Activated CD4-positive, alpha-beta memory T cell treated with anti-CD3 and anti-CD28 coated beads, Interleukin-2, amount 10 ng/mL, durations not matched to agents 7 days and 5 days (primary cell): Measurements from ENCODE around the gene DDX5. TPM values are rescaled to one million over a fixed set of nuclear protein-coding genes. Genes with fewer than 3 reads are reported as not detected.

ENCODE experiments used
- CTCF ChIA-PET: fragments of 350-600 bp; sonication (Branson Sonifier 250); formaldehyde crosslinking; loops from one replicate; lab custom pipeline; 2021; ENCODE audit warnings: antibody characterized with exemption, inconsistent platforms; lab: Charles Lee
- POLR2A ChIA-PET: fragments of 350-600 bp; sonication (Branson Sonifier 250); formaldehyde crosslinking; loops from one replicate; lab custom pipeline; 2021; ENCODE audit warnings: antibody characterized with exemption; lab: Charles Lee
- DNase-seq: peaks from one replicate; pipeline ENCODE4 v3.0.0-alpha.2; 2020
- H3K27ac Mint-ChIP-seq: one replicate; pipeline ENCODE4 v1.8.0; 2021; ENCODE audit warnings: mild to moderate bottlenecking, mixed read lengths
- H3K27me3 Mint-ChIP-seq: one replicate; pipeline ENCODE4 v1.8.0; 2021; ENCODE audit warnings: mixed read lengths
- H3K36me3 Mint-ChIP-seq: one replicate; pipeline ENCODE4 v1.8.0; 2021; ENCODE audit warnings: low read depth, mixed read lengths
- H3K4me1 Mint-ChIP-seq: one replicate; pipeline ENCODE4 v1.8.0; 2021; ENCODE audit warnings: mixed read lengths
- H3K4me3 Mint-ChIP-seq: one replicate; pipeline ENCODE4 v1.8.0; 2021; ENCODE audit warnings: mild to moderate bottlenecking, mixed read lengths
- H3K9me3 Mint-ChIP-seq: one replicate; pipeline ENCODE4 v1.8.0; 2021; ENCODE audit warnings: mixed read lengths
- total RNA-seq, 2 experiments: library from RNA; stranded (reverse); gene quantifications; one replicate each; pipeline ENCODE4 v1.2.3, GENCODE V29; 2021

DDX5 gene
- 100 to 1,000 TPM; 713 to 732 TPM for total RNA-seq

DNA sequence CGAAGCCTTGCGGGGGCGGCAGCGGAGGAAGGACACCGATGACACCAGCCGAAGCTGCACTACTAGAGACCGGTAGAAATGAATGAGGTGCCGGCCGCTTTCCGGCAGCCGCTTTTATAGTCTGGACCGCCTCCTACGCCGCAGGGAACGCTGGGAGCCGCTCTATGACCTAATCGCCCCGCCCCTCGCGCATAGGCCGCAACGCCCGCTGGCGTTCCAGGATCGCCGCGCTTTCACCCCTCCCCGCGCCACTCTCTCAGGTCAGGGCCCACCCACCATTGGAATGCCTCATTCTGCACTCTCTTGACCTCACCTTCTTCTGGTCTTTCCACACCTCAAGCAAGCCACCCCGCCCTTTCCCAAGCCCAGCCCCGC is at the start of gene DDX5:
TSS of gene DDX5 (minus strand) at position 89 of the 375 bp plus-strand sequence. CDS start 170 bp downstream, outside the sequence.
- POLR2A ChIA-PET = interaction anchor here (0.6 to 6.9 kb wide), 44 partner anchors 11 to 807 kb away, joined by 3 to 387 read pairs (median 4); partner anchors contain the start of genes CCDC47, DDX42, ERN1 and POLG2
- H3K27ac Mint-ChIP-seq = peak within 1 kb of the TSS; percentile 100

DNA sequence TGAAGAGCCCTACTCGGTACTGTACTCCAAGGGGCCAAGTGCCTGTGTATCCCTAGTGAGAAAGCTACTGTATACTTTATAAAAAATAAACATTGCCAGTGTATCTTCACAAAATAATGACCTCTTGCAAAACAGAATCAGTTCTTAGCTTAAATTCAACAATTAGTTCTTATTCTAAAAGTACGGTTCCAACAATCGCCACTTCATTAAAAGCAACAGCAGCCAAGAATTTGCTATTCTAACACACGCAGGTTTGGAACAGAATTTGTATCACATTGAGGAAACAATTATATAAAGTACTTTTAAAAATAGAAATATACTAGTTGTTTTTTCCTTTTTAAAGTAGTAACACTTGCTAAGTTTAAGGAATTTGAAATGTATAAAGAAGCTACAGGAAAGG is 49.2 kb upstream of the DDX5 start:
- POLR2A ChIA-PET = no interaction called here
- CTCF ChIA-PET = interaction anchor here (0.7 kb wide), 1 partner anchor 20 kb away, joined by 3 read pairs; no protein-coding TSS in a partner anchor

More for the DNA sequence above, at the start of gene DDX5:
- DNase-seq = peak; percentile 98
- Mint-ChIP-seq H3K27me3 (no peaks in the 10 kb centered on the region), H3K4me3 (peak within 1 kb of the TSS; percentile 99), H3K36me3 (peaks cover 82% of the 10 kb centered on the region), H3K9me3 (no peaks in the 10 kb centered on the region), H3K4me1 (peaks cover 60% of the 10 kb centered on the region)
- CTCF ChIA-PET = interaction anchor here (0.7 to 5.4 kb wide), 8 partner anchors 9 to 143 kb away, joined by 3 to 52 read pairs (median 6); partner anchors contain the start of gene POLG2

DNA sequence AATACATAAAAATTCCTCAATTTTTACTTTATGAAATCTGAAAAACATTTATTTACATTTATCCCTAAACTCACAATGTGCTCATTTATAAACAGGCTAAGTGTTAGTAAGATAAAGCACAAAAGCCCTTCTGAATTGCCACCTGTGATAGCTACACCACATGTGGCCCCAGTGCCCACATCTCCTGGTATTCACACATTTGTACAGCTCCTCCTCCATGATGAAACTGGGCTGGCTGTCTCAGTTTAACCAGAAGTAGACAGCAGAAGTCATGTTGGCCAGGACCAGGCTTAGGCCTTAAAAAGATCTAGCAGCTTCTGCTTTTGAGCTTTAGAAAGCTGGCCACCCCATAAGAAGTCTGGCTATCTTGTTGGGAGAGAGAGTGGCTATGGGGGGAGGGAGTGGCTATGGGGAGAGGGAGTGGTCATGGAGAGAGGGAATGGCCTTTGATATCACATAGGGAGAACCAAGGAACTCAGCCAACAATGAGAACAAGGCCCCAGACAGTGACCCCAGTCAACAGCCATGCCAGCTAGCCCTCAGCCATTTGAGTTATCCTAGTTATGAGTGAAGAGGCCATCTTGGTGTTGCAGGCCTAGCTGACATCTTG is 48.0 kb upstream of the DDX5 start:
- ChIA-PET POLR2A (no interaction called here), CTCF (no interaction called here)
- Mint-ChIP-seq H3K27me3 (no peaks in the 10 kb centered on the region), H3K4me1 (no peaks in the 10 kb centered on the region), H3K27ac (no peak overlapping the region), H3K9me3 (no peaks in the 10 kb centered on the region), H3K4me3 (no peak overlapping the region), H3K36me3 (peaks cover 14% of the 10 kb centered on the region)
- DNase-seq = no peak

More for the DNA sequence above, 49.2 kb upstream of the DDX5 start:
- H3K27ac Mint-ChIP-seq = no peak overlapping the region
- DNase-seq = no peak
- no peaks in the 10 kb centered on the region for H3K4me1 Mint-ChIP-seq
- H3K27me3 Mint-ChIP-seq = no peaks in the 10 kb centered on the region
- H3K36me3 Mint-ChIP-seq = peaks cover 14% of the 10 kb centered on the region
- H3K9me3 Mint-ChIP-seq = no peaks in the 10 kb centered on the region
- H3K4me3 Mint-ChIP-seq = no peak overlapping the region

DNA sequence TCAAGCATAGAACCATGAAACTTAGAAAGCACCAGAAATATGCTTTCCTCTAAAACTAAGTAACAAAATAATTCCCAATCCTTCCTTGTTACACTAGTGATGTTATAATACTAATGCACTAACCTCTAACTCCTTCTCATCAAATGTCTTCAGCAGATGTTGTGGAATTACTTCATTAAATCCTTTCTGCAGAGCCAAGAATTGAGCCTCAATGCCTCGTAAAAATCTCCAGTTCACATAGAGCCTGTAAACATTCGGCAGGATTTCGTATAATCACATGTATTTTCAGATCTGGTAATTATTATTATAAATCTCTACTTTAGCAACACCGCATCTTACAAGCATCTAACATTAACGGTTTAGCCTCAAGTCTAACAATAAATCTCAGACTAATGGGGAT is 45.4 kb upstream of the DDX5 start:
- no peaks in the 10 kb centered on the region for H3K4me1 Mint-ChIP-seq
- no peaks in the 10 kb centered on the region for H3K9me3 Mint-ChIP-seq
- no peak for DNase-seq
- no peak overlapping the region for H3K4me3 Mint-ChIP-seq
- ChIA-PET POLR2A (no interaction called here), CTCF (interaction anchor here (0.6 to 1.2 kb wide), 2 partner anchors 67 to 253 kb away, joined by 3 read pairs; no protein-coding TSS in a partner anchor)
- H3K36me3 Mint-ChIP-seq = peaks cover 17% of the 10 kb centered on the region
- H3K27ac Mint-ChIP-seq = no peak overlapping the region
- H3K27me3 Mint-ChIP-seq = no peaks in the 10 kb centered on the region

DNA sequence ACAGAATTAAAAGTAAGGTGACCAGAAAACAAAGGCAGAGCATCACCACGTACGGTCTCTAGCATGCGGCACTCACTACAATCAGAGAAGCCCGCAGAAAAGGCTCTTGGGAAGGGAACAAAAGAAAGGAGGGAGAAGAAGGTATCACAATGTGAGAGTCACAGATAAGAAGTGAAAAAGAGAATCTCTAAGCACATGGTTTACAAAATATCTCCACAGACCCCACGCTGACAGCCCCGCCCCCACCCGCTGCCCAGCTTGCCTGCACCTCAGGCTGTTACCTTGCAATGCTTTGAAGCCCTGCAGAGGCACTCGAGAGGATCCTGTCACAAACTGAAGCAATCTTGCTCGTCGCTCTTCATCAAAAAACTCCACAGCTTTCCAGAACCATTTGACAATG is 41.2 kb upstream of the DDX5 start:
- DNase-seq = no peak
- H3K9me3 Mint-ChIP-seq = no peaks in the 10 kb centered on the region
- no peaks in the 10 kb centered on the region for H3K4me1 Mint-ChIP-seq
- POLR2A ChIA-PET = interaction anchor here (0.8 to 1.5 kb wide), 2 partner anchors 9 to 25 kb away, joined by 3 read pairs; no protein-coding TSS in a partner anchor
- H3K27me3 Mint-ChIP-seq = no peaks in the 10 kb centered on the region
- CTCF ChIA-PET = interaction anchor here (1.2 to 1.7 kb wide), 2 partner anchors 126 to 127 kb away, joined by 4 to 5 read pairs; no protein-coding TSS in a partner anchor
- H3K27ac Mint-ChIP-seq = no peak overlapping the region
- H3K4me3 Mint-ChIP-seq = no peak overlapping the region
- H3K36me3 Mint-ChIP-seq = peaks cover 17% of the 10 kb centered on the region

- POLR2A ChIA-PET = interaction anchor here (0.8 kb wide), 1 partner anchor 26 kb away, joined by 3 read pairs; no protein-coding TSS in a partner anchor
- CTCF ChIA-PET = interaction anchor here (1.2 to 1.7 kb wide), 2 partner anchors 125 to 127 kb away, joined by 4 to 5 read pairs; no protein-coding TSS in a partner anchor
- no peak overlapping the region for H3K27ac Mint-ChIP-seq
Measured at GRCh38 chr17:64546716-64547115, 40.6 kb upstream of the DDX5 start.

GRCh38 chr17:64544742-64545141 is 38.7 kb upstream of the DDX5 start:
- DNase-seq = no peak
- H3K9me3 Mint-ChIP-seq = no peaks in the 10 kb centered on the region
- H3K4me3 Mint-ChIP-seq = no peak overlapping the region
- no peaks in the 10 kb centered on the region for H3K4me1 Mint-ChIP-seq
- ChIA-PET CTCF (interaction anchor here (1.3 to 1.5 kb wide), 2 partner anchors 10 to 37 kb away, joined by 3 read pairs; no protein-coding TSS in a partner anchor), POLR2A (no interaction called here)
- H3K27me3 Mint-ChIP-seq = no peaks in the 10 kb centered on the region
- no peak overlapping the region for H3K27ac Mint-ChIP-seq
- H3K36me3 Mint-ChIP-seq = peaks cover 17% of the 10 kb centered on the region

More at GRCh38 chr17:64546716-64547115, 40.6 kb upstream of the DDX5 start:
- Mint-ChIP-seq H3K4me1 (no peaks in the 10 kb centered on the region), H3K4me3 (no peak overlapping the region), H3K36me3 (peaks cover 19% of the 10 kb centered on the region), H3K9me3 (no peaks in the 10 kb centered on the region), H3K27me3 (no peaks in the 10 kb centered on the region)
- no peak for DNase-seq

DNA sequence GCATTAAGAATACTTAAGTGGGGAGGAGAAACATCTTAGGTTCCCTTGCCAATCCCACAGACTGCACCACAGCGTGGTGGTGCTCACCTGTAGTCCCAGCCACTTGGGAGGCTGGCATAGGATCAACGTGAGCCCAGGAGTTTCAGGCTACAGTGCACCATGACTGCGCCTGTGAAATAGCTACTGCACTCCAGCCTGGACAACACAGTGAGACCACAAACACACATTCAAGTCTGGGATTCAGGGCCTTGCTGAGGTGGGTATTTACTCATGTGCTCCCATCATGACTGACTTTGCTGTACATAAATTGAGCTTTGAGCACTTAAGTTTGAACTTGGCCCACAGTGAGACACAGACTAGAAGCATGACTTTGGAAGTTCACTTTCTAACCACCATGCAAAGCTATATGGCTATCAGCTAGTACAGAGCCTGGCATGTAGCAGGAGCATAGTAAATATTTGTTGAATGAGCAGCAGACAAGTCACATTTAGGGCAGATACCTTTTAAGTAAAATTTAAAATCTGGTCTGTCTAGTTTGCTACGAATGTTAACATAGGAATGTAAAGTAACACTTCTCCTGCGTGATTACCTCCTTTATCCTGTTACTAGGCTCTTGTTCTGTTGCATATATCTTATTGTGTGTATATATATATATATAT is 34.2 kb upstream of the DDX5 start:
- Mint-ChIP-seq H3K27ac (no peak overlapping the region), H3K36me3 (peaks cover 33% of the 10 kb centered on the region), H3K4me1 (no peaks in the 10 kb centered on the region), H3K9me3 (no peaks in the 10 kb centered on the region), H3K4me3 (no peak overlapping the region), H3K27me3 (no peaks in the 10 kb centered on the region)
- ChIA-PET CTCF (no interaction called here), POLR2A (no interaction called here)
- DNase-seq = no peak

GRCh38 chr17:64538508-64539130 is 32.5 kb upstream of the DDX5 start:
- no peaks in the 10 kb centered on the region for H3K4me1 Mint-ChIP-seq
- DNase-seq = no peak
- H3K4me3 Mint-ChIP-seq = no peak overlapping the region
- ChIA-PET POLR2A (interaction anchor here (0.8 to 1.3 kb wide), 2 partner anchors 9 to 27 kb away, joined by 3 to 4 read pairs; no protein-coding TSS in a partner anchor), CTCF (no interaction called here)
- H3K27me3 Mint-ChIP-seq = no peaks in the 10 kb centered on the region
- no peak overlapping the region for H3K27ac Mint-ChIP-seq
- H3K36me3 Mint-ChIP-seq = peaks cover 46% of the 10 kb centered on the region
- H3K9me3 Mint-ChIP-seq = no peaks in the 10 kb centered on the region

GRCh38 chr17:64537488-64537887 is 31.4 kb upstream of the DDX5 start:
- H3K36me3 Mint-ChIP-seq = peaks cover 52% of the 10 kb centered on the region
- H3K4me3 Mint-ChIP-seq = no peak overlapping the region
- no peak for DNase-seq
- H3K27me3 Mint-ChIP-seq = no peaks in the 10 kb centered on the region
- H3K4me1 Mint-ChIP-seq = no peaks in the 10 kb centered on the region
- CTCF ChIA-PET = no interaction called here
- no peak overlapping the region for H3K27ac Mint-ChIP-seq
- H3K9me3 Mint-ChIP-seq = no peaks in the 10 kb centered on the region
- POLR2A ChIA-PET = interaction anchor here (0.7 to 1.1 kb wide), 4 partner anchors 9 to 34 kb away, joined by 3 read pairs; partner anchors contain the start of gene CEP95

DNA sequence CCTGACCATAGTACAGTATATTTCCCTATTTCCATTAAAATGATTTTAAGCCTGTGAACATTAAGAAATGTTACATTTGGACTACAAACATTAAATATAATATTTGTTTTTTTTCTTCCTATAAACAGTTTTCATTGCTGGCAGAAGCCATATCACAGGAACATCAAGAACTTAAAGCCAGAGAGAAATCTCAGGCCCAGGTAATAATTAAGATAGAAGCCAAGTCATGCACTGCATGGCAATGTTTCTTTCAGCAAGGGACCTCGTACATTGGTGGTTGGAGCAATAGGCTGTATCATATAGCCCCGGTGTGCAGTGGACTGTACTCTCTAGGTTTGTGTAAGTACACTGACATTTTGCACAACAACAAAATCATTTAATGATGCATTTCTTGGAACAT is 30.8 kb upstream of the DDX5 start:
- DNase-seq = no peak
- Mint-ChIP-seq H3K36me3 (peaks cover 55% of the 10 kb centered on the region), H3K27me3 (no peaks in the 10 kb centered on the region), H3K9me3 (no peaks in the 10 kb centered on the region), H3K4me3 (no peak overlapping the region), H3K4me1 (no peaks in the 10 kb centered on the region), H3K27ac (no peak overlapping the region)
- ChIA-PET POLR2A (interaction anchor here (1.1 kb wide), 1 partner anchor 8 kb away, joined by 3 read pairs; no protein-coding TSS in a partner anchor), CTCF (no interaction called here)

DNA sequence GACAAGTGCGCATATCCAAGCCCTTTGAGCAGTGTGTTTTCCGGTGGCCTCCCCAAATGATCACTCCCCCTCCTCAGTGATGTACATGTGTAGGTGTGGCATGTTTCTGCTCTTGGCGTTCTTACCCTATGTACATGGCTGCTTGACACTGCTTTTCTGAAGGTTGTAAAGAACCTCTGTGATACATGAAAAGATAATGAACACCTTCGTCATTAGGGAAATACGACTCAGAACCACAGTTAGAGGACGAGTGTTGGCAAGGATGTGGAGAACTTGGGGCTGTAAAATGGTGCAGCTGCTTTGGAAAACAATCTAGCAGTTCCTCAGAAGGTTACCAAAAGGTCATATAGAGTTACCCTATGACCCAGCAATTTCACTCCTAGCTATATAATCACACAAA is 29.3 kb upstream of the DDX5 start:
- DNase-seq = no peak
- ChIA-PET POLR2A (interaction anchor here (2.7 kb wide), 1 partner anchor 29 kb away, joined by 15 read pairs; the partner anchor contains the start of genes CEP95 and DDX5), CTCF (no interaction called here)
- no peaks in the 10 kb centered on the region for H3K4me1 Mint-ChIP-seq
- peaks cover 62% of the 10 kb centered on the region for H3K36me3 Mint-ChIP-seq
- no peaks in the 10 kb centered on the region for H3K27me3 Mint-ChIP-seq
- no peaks in the 10 kb centered on the region for H3K9me3 Mint-ChIP-seq
- H3K4me3 Mint-ChIP-seq = no peak overlapping the region
- H3K27ac Mint-ChIP-seq = no peak overlapping the region
